Type B pancreatic cell (in vitro differentiated cells): ENCODE measurements around the gene LHFPL2. TPM values are rescaled to one million over a fixed set of nuclear protein-coding genes. Genes with fewer than 3 reads are reported as not detected.

ENCODE experiments used
- DNase-seq: peaks from one replicate; pipeline ENCODE4 v3.0.0; 2021; ENCODE audit warnings: mixed read lengths; ENCODE audit not compliant: unreplicated experiment; ENCODE audit errors: extremely low spot score
- H3K27ac Mint-ChIP-seq: 2 replicates; pipeline ENCODE4 v1.8.0; 2021; ENCODE audit warnings: mild to moderate bottlenecking, mixed read lengths
- H3K27me3 Mint-ChIP-seq: 2 replicates; pipeline ENCODE4 v1.8.0; 2021; ENCODE audit warnings: mixed read lengths
- H3K36me3 Mint-ChIP-seq: 2 replicates; pipeline ENCODE4 v1.8.0; 2021; ENCODE audit warnings: mixed read lengths
- H3K4me1 Mint-ChIP-seq: one replicate; pipeline ENCODE4 v1.8.0; 2021; ENCODE audit warnings: mixed read lengths; ENCODE audit not compliant: unreplicated experiment
- H3K4me3 Mint-ChIP-seq: 2 replicates; pipeline ENCODE4 v1.8.0; 2021; ENCODE audit warnings: mild to moderate bottlenecking, mixed read lengths
- H3K9me3 Mint-ChIP-seq: 2 replicates; pipeline ENCODE4 v1.8.0; 2021; ENCODE audit warnings: mixed read lengths
- CTCF ChIP-seq: fragments of 200-600 bp; sonication (generic); conservative IDR thresholded peaks from 2 replicates; pipeline ENCODE4 v1.5.0; 2021; ENCODE audit warnings: antibody characterized with exemption, mild to moderate bottlenecking
- total RNA-seq: library from RNA; stranded (reverse); gene quantifications from 2 replicates; pipeline ENCODE4 v1.2.1, GENCODE V29; 2021; ENCODE audit warnings: low replicate concordance

Gene LHFPL2
- total RNA-seq, 1 donor from 2014 or later = 35.3 TPM

- Mint-ChIP-seq H3K27ac (no peak overlapping the region), H3K4me3 (no peak overlapping the region), H3K36me3 (peaks cover 33% of the 10 kb centered on the region), H3K9me3 (peaks cover 15% of the 10 kb centered on the region), H3K27me3 (peaks cover 3% of the 10 kb centered on the region), H3K4me1 (peaks cover 42% of the 10 kb centered on the region)
- DNase-seq = no peak
- no peak for TF ChIP-seq CTCF
Observed at GRCh38 chr5:78515670-78516069, 132.9 kb downstream of the LHFPL2 start.

- peaks cover 33% of the 10 kb centered on the region for H3K36me3 Mint-ChIP-seq
- no peak for TF ChIP-seq CTCF
- no peak for DNase-seq
- no peak overlapping the region for H3K4me3 Mint-ChIP-seq
- peaks cover 15% of the 10 kb centered on the region for H3K9me3 Mint-ChIP-seq
- H3K4me1 Mint-ChIP-seq = peaks cover 47% of the 10 kb centered on the region
- H3K27me3 Mint-ChIP-seq = peaks cover 3% of the 10 kb centered on the region
- H3K27ac Mint-ChIP-seq = no peak overlapping the region
Observed at GRCh38 chr5:78514427-78515330, 133.9 kb downstream of the LHFPL2 start.

- Mint-ChIP-seq H3K27me3 (peaks cover 7% of the 10 kb centered on the region), H3K4me1 (peaks cover 50% of the 10 kb centered on the region)
- no peak for TF ChIP-seq CTCF
Observed at GRCh38 chr5:78513441-78513840, 135.1 kb downstream of the LHFPL2 start.

DNA sequence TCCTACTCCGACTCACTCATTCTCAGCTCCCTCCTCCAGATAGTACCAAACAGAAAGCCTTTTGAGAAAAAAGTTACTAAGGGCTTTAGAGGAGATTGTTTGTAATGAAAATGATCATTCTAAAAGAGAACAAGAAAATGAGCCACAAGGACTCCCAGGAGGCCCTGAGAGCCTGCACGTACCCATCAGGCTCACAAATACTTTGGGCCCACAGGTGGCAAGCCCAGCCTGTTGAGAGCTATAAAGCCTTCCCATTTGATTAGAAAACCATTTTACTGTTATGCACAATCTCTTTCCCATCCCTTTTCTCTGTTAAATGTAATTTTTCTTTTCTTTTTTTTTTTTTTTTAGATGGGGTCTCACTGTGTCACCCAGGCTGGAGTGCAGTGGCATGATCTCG lies 136.1 kb downstream of the LHFPL2 start:
- DNase-seq = no peak
- Mint-ChIP-seq H3K27ac (no peak overlapping the region), H3K27me3 (peaks cover 7% of the 10 kb centered on the region), H3K36me3 (peaks cover 31% of the 10 kb centered on the region), H3K4me3 (no peak overlapping the region), H3K4me1 (peaks cover 55% of the 10 kb centered on the region), H3K9me3 (peaks cover 15% of the 10 kb centered on the region)
- TF ChIP-seq CTCF = no peak

More at GRCh38 chr5:78513441-78513840, 135.1 kb downstream of the LHFPL2 start:
- Mint-ChIP-seq H3K36me3 (peaks cover 33% of the 10 kb centered on the region), H3K27ac (no peak overlapping the region), H3K9me3 (peaks cover 15% of the 10 kb centered on the region), H3K4me3 (no peak overlapping the region)
- DNase-seq = no peak

DNA sequence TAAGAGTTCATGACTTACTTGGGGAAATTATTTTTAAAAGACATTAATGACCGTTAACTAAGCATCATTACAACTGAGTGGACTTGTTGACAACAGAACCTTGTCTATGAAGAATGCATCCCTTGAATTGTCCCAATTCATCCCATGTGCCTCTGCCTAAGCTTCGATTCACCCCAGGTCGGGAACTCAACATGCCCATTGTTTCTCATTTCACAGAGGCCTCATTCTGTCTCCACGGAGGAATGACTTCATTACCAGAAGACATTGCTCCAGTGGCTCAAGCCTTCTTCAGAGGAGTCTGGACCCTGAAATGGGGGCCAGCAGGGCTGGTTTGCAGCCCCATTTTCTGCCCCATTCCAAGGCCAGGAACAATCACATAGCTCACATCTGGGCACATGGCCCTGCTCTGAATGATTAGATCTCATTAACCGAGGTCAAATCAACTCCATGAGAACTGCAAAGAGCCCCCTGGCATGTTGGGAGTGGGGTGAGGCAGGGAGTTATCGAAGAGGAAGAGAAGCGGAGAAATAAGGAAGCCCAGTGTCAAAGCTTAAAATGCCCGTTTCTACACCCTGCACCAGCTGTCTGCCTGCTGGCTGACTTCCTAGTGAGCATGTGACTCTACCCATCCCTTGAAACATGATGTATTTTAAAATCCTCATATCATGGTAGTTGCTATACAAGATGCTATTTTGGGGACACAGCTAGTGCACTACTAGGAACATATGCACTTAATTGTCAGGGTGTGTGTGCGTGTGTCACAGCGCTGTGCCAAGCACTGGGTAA lies 137.3 kb downstream of the LHFPL2 start:
- TF ChIP-seq CTCF = no peak
- H3K36me3 Mint-ChIP-seq = peaks cover 25% of the 10 kb centered on the region

More for the DNA sequence above, 137.3 kb downstream of the LHFPL2 start:
- H3K9me3 Mint-ChIP-seq = peaks cover 15% of the 10 kb centered on the region
- H3K27me3 Mint-ChIP-seq = peaks cover 7% of the 10 kb centered on the region
- peaks cover 55% of the 10 kb centered on the region for H3K4me1 Mint-ChIP-seq
- no peak overlapping the region for H3K27ac Mint-ChIP-seq
- H3K4me3 Mint-ChIP-seq = peak overlapping the region; percentile 70
- no peak for DNase-seq
